GM12874 (cell line): ENCODE data around the gene L2HGDH.

Experiments used
- TF ChIP-seq, protein P1 (sequence below): IDR thresholded peaks from 2 replicates; pipeline ENCODE4 v1.5.1; 2011; ENCODE audit warnings: low read depth, mild to moderate bottlenecking, control low read depth, low read length, moderate library complexity; ENCODE audit not compliant: insufficient read depth

The L2HGDH gene

DNA sequence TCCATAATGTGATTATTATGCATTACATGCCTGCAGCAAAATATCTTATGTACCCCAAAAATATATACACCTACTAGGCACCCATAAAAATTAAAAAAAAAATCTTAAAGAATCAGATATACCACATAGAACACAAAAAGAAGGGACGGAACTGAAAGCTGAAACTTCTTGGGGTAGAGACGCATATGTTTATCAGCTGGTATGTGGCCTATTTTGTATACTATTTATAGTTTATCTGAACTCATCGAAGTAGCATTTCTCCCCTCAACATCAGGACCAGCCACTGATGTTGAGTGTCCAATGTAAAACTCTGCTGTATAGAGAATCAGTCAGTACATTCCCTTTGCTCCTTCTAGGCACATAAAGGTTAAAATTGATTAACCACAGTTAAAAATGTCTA lies 57.8 kb downstream of the L2HGDH start:
- TF ChIP-seq, protein P1, sequence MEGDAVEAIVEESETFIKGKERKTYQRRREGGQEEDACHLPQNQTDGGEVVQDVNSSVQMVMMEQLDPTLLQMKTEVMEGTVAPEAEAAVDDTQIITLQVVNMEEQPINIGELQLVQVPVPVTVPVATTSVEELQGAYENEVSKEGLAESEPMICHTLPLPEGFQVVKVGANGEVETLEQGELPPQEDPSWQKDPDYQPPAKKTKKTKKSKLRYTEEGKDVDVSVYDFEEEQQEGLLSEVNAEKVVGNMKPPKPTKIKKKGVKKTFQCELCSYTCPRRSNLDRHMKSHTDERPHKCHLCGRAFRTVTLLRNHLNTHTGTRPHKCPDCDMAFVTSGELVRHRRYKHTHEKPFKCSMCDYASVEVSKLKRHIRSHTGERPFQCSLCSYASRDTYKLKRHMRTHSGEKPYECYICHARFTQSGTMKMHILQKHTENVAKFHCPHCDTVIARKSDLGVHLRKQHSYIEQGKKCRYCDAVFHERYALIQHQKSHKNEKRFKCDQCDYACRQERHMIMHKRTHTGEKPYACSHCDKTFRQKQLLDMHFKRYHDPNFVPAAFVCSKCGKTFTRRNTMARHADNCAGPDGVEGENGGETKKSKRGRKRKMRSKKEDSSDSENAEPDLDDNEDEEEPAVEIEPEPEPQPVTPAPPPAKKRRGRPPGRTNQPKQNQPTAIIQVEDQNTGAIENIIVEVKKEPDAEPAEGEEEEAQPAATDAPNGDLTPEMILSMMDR = no peak

DNA sequence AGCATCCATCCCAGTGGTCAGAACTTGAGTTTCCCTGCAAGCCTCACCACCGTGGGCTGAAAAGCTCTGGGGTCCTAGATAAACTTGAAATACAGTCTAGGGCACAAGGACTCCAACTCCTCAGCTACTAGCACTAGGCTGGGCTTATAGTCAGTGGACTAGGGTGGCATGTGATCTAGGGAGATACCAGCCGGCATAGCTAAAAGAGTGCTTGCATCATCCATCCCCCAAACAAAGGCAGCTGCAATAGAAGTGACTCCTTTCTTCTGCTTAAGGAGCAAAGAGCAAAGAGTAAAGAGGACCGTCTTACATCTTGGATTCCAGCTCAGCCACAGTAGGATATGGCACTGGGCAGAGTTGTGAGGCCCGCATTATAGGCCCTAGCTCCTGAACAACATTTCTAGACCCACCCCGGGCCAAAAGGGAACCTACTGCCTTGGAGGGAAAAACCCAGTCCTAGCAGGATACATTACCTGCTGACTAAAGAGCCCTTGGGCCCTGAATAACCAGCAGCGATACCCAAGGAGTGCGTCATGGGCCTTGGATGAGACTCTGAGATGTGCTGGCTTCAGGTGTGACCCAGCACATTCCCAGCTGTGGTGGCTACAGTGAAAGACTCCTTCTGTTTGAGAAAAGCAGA lies 62.8 kb downstream of the L2HGDH start:
- TF ChIP-seq, protein P1 = no peak

DNA sequence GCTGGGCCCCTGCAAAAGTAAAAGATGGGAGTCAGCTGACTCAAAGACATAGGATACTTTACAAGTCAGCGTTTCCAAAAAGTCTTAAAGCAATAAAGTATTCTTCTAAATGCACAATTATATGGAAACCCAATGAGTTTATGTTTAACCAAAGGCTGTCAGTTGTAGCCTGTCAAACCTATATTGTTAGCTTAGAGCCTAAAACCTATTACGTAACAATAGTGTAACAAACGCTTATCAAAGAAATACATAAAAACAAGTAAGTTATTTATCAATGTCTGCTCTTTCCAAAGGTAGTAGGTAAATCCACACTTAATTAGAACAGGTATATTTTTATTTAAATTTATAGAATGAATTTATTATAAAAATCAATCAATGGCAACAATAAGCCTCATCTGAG lies 64.8 kb downstream of the L2HGDH start:
- TF ChIP-seq, protein P1 = no peak

DNA sequence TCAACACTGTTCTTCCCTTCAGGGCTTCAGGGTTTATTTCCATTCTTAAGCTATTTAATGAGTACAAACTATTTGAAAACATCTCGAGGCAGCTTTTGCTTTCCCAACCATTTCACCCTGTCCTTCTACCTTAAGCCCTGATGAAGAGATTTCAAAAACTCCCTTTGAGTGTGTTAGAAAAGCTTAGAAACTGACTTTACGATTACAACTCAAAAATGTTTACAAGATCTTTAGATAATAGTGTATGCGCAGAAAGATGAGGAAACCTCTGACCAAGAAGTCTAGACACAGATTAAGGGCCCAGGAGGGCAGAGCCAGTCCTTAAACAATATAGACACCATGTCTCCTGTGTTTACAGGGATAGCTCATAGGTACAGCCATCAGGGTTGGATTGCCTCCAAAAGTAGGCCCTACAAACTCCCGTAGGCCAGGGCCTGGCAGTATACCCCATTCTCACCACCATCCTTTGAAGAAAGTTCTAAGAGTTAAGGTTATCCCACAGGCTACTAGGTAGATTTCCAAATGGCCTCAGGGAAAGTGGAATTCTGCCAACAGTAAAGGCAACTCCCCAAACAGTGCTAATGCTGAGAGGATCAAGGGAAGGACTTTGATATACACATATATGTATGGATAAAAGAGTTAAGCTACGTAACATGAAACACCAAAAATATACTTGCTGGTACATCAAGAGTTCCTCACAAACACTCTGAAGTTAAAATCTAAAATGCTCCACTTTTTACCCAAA lies 69.3 kb downstream of the L2HGDH start:
- TF ChIP-seq, protein P1 = no peak

DNA sequence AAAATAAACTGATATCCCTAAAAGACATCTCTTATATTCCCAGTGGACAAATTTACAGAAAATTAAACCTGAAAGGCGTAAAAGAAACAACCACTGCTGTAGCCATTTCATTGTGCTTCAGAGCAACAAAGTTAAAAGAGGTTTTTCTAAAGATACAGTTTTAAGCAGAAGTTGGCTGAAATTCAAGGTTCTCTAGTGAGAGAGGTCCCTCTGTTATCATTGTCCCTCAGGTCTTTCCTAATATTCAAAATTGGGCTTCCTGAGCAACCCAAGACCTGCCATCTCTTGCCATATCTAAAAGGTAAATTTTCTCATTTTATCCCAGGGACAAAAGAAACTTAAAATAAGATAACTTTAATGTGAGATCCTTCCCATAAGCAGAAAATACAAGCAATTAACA lies 69.9 kb downstream of the L2HGDH start:
- TF ChIP-seq, protein P1 = no peak

DNA sequence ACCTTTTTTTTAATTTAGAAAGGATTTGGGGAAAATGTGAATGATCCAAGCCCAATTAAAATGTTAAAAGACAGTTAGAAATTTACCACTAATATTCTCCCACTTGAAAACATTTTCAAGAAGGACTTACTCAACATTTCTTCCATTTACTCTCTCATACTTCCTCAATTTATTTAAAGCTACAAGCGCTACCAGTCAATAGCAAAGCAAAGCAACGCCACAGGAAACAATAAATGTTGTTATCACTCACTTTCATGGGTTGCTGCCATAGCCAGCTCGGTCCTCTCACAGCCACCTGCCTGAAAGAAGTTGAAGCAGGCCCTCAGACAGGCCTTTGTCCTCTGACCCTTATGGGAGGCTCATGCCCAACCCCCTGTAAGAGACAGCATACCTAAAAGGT lies 74.6 kb downstream of the L2HGDH start:
- TF ChIP-seq, protein P1 = no peak

DNA sequence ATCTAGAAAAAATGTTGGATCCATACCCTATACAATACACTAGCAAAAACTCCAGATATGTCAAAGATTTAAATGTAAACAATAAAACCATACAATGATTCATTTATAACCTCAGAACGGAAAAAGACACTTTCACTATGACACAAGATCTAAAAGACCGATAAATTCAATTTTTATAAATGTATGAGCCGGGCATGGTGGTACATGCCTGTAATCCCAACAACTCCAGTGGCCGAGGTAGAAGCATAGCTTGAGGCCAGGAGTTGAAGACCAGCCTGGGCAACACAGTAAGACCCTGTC lies 78.1 kb downstream of the L2HGDH start:
- TF ChIP-seq, protein P1 = no peak
